C1 segment of cervical spinal cord (tissue), 14 donors: Measurements from ENCODE around the gene USP35.
"Not testable (repeated sequence)": the region's sequence is repeated elsewhere in the genome, so short reads cannot be mapped to it uniquely, and the experiment has no call there.

ENCODE experiments used
- DNase-seq, 14 donors: peaks; one replicate each; lab custom pipeline; 2025; lab: John Stamatoyannopoulos, UW

Gene USP35

DNA sequence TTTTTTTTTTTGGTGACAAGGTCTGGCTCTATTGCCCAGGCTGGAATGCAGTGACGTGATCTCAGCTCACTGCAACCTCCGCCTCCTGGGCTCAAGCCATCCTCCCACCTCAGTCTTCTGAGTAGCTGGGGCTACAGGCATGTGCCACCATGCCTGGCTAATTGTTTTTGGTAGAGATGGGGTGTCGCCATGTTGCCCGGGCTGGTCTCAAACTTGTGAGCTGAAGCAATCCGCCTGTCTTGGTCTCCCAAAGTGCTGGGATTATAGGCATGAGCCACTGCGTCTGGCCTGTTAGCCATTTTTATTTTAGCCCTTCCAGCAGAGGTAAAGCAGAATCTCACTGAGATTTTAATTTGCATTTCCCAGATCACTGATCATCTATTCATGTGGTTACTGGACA lies 44.3 kb downstream of the USP35 start:
- DNase-seq = not testable (repeated sequence)

DNA sequence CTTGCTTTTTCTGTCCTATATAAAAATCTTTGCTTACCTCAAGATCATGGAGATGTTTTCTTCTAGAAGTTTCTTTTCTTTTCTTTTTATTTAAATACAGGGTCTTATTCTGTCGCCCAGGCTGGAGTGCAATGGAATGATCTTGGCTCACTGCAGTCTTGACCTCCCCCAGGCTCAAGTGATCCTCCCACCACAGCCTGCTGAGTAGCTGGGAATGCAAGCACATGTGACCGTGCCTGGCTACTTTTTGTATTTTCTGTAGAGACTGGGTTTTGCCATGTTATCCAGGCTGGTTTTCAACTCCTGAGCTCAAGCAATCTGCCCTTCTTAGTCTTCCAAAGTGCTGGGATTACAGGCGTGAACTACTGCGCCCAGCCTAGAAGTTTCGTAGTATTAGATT lies 45.3 kb downstream of the USP35 start:
- no peak for DNase-seq

DNA sequence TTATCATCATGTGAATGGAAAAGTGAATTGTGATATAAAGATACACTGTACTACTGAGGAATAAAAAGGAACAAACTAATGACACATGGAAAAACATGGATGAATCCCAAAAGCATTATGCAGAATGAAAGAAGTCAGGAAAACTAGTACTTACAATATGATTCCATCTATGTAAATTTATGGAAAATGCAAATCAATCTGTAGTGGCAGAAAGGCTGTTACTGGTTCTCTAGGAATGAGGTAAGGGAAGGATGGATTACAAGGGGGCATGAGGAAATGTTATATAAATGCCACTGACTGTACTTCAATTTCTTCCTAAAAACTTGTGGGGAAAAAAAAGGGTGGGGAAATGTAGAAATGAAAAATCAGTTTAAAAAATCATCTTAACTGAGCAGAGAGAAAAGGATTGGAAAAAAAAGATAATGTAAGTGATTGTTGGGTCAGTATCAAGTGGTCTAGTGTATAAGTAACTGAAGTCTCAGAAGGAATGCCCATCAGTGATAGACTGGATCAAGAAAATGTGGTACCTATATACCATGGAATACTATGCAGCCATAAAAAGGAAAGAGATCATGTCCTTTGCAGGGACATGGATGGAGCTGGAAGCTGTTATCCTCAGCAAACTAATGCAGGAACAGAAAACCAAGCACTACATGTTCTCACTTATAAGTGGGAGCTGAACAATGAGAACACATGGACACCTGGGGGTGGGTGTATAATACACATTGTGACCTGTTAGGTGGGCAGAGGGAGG lies 48.8 kb downstream of the USP35 start:
- DNase-seq = no peak

DNA sequence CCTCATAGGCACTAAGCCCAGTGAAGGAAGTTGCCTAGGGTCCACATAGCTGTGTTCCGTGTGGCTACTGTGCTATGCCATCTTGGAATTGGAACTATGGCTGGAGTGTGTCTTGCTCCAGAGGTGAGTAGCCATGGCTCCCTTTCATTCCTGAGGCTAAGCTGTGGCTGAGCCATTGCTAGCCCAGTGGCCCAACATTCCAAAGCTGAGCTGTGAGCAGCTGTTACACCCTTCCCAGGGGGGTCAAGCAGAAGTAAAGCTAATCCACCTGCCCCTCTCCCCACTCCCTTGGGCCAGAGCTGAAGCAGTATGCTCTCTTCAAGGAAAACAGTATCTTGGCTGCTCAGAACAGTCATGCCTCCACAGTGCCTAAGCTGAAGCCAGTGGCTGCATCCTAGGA lies 51.1 kb downstream of the USP35 start:
- no peak for DNase-seq

DNA sequence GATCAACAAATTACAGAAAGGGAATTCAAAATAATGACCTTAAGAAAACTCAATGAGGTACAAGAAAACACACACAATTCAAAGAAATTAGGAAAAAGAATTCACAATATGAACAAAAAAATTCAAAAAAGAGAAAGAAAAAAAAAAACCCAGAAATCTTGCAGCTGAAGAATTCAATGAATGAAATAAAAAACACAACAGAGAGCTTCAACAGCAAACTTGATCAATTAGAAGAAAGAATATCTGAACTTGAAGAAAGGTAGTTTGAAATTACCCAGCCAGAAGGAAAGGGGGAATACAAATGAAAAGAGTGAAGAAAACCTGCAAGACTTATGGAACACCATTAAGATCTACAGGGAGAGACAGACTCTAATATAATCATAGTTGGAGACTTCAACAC lies 52.8 kb downstream of the USP35 start:
- no peak for DNase-seq

DNA sequence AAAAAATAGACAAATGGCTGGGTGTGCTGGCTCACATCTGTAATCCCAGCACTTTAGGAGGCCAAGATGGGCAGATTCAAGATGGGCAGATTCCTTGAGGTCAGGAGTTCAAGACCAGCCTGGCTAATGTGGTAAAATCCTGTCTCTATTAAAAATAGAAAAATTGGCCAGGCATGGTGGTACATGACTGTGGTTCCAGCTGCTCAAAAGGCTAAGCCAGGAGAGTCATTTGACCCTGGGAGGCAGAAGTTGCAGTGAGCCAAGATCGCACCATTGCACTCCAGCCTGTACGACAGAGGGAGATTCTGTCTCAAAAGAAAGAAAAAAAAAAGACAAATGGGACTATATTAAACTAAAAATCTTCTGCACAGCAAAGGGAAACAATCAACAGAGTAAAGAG lies 55.4 kb downstream of the USP35 start:
- no peak for DNase-seq

DNA sequence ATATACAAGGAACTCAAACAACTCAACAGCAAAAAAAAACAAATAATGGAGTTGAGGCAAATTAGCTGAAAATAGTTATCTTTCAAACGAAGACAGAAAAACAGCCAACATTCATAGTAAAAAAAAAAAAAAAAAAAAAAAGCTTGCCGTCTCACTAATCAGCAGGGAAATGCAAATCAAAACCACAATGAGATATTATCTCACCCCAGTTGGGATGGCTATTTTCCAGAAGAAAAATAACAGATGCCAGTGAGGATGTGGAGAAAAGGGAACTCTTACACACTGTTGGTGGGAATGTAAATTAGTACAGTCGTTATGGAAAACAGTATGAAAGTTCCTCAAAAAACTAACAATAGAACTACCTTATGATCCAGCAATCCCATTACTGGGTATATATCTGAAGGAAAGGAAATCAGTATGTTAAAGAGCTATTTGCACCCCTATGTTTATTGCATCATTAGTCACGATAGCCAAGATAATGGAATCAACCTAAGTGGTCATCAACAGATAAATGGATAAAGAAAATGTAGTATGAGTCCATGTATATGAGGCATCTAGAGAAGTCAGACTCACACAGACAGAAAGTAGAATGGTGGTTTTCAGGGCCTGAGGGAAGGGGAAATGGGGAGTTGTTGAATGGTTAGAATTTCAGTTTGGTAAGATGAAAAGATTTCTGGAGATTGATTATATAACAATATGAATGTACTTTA lies 56.0 kb downstream of the USP35 start:
- DNase-seq = no peak

DNA sequence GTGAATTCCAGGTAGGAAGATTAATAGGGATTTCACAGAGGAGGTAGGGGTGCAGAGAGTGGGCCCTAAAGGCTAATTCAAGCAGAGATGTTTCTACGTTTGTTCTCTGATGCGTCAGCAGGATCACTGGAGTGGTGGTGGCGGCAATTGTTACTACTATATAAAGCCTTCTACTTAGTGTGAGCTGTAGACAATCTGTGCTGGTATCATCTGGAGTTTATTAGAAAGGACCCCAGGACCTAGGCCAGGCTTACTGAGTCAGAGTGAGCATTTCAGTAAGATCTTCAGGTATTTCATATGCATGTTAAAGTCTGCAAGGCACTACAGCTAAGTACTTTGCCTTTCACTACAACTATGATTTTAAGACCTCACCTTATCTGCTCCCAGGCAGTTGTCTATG lies 59.5 kb downstream of the USP35 start:
- DNase-seq = no peak

DNA sequence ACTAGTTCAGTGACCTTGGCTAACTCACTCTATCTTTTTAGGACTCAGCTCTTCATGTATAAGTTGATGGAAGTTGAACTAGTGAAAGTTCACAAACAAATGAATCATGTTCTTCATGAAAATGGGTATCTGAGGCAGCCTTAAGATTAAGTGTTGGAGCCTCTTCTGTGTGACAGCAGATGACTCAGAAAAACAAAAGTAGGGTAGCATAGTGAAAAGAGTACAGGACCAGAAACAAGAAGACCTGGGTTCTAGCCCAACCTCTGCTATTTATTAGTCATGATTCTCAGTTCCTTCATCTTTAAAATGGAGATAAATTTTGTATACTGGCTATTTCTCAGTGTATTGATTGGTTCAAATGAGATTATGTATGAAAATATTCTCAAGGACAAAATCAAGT lies 60.2 kb downstream of the USP35 start:
- no peak for DNase-seq

DNA sequence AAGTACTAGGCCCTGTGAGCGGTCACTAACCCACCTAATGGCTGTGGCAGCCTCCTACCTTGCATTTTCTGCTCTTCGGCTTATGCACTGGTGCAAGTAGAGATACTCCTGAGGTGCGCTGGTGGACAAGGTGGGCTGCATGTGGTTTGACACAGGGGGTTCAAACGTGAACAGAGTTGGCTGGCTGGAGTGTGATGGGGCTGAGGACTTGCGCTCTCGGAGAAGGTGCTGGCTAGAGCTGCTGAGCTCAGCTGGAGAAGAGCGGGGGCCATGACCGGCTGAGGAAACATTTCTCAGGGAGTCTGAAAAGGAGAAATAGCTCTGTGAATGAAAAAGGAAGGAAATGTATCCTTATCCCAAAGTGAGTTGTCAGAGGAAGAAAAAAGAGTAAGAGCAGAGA lies 61.4 kb downstream of the USP35 start:
- no peak for DNase-seq

DNA sequence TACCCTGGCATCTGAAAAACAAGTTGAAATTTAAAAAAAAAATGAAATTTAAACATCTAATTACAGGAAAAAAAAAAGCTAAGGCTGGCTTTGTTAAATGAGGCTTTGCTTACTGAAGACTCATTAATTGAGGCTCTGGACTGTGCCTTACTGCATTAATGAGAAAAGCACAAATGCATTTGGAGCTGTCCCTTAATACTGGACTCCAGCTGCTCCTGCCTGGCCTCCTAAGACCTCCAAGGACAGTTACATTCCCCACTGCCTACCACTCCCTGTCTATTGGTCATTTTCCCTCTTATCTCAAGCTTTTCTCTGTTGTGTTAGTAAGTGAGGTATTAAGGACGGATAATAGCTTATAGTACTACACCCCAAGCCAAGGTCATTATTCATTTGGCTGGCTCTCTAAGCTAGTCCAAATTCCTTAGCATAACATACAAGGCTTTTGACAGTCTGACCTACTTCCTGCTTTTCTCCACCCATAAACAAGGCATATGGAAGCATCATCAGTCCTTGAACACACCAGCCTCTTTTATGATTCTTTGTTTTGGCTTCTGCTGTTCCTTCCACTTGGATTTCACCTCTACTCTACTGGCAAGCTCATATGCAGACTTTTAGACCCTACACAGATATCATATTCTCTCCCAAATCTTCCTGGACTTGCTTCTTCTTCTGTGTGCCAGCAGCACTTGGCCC lies 62.5 kb downstream of the USP35 start:
- no peak for DNase-seq

DNA sequence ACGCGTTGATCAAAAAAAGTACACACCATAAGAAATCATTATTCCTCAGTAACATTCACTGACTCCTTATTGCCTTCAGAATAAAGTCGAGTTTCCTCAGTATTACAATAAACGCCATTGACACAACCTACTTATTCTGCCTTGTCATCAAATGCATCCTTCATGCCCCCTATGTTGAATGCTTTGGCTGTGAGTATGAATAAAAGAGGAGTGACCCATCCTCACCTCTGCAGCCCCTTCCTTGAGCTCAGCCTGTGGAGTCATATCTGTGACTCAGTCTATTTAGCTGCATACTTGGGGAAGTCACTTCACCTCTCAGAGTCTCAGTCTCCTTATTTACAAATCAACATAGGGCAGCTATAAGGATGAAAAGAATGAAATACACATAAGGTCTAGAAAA lies 65.1 kb downstream of the USP35 start:
- no peak for DNase-seq

DNA sequence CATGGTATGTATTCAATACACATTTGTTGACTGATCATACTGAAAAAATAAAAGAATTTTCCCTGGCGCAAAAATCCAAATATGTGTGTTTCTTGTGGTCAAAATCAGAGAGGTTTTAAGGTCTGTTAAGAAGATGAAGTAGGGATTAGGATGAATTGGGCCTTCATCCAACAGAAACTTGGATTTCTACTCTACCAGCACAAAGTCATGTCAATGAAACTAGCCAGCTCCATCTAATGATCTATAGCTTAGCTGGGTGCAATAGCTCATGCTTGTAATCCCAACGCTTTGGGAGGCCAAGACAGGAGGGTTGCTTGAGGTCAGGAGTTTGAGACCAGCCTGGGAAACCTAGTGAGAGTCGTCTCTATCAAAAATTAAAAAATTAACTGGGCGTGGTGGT lies 65.5 kb downstream of the USP35 start:
- DNase-seq = no peak

DNA sequence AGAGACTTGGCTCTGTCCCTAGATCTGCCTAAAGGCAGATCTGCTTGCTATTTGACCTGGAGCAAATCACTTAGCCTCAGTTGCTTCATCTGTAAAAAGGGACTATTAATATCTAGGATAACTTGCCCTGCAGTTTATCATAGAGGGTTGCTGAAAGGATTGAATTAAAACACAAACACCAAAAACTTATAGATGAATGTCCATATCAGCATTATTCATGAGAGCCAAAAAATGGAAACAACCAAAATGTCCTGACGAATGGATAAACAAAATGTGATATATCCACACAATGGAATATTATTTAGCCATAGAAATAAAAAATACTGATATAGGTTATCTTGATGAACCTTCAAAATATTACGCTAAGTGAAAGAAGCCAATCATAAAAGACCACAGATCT lies 67.2 kb downstream of the USP35 start:
- DNase-seq = no peak

DNA sequence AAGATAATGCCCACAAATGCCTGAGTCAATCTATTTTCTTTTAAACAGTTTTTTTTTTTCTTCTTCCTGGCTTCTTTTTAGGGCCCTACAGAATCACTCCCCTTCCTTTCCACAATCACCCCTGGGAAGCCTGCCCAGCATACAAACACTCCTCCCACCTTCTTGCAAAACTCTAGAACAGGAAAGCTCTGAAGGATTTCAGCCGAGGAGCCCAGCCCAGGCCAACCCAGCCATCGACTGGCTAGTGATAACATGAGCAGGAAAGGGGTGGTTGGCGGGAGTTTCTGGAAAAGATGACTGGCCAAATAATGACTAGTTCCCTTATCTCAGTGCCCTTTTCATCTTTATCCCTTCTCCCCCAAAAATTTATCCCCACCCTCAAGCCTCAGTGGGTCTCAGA lies 68.2 kb downstream of the USP35 start:
- DNase-seq = peak in 3 of 14 donors; percentile 14 to 40 (median 20)

DNA sequence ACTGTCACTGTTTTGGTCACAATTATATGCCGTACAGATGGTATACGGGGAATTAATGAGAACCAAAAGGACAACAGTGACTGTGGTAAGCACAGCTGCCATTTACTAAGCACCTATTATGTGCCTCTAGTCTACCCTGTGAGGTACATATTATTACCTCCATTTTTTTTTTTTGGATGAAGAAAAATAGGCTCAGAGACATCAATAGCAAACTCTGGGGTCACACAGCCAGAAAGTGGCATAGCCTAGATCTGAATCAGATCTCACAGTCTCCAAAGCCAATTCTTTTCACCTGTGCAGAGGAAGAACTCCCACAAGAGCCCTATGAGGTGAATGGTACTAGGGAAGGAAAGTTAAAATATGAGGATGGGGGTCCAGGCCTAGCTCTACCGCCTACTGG lies 68.9 kb downstream of the USP35 start:
- DNase-seq = no peak

DNA sequence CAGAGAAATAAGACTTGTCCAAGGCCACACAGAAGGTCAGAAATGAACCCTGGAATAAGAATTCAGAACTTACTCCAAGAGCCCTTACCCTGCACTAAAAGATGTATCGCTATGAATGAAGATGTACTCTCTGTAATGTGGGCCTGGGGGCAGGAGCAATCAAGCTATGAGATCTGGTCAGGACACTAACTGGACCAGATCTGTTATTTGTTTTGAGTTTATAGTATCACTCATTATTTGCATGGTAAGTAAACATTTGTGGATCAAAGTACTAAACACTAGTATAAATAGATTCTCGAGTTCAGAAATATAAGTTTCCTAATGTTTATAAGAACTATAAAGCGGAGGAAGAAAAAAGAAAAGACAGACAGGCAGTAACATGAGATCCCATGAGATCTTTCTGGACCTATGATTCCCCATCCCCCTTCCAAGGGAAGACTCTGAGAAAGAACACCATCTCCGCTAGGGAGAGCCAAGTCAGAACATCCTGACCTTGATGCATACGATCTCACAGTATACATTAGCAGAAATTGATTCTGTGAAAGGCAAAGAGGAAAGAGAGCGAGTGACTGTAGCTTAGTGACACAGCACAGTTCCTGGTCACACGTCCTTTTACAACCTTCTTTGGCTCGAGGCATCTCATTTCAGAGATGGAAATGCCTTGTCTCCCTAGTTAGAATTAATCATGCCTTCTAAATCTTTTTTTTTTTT lies 71.2 kb downstream of the USP35 start:
- DNase-seq = no peak

DNA sequence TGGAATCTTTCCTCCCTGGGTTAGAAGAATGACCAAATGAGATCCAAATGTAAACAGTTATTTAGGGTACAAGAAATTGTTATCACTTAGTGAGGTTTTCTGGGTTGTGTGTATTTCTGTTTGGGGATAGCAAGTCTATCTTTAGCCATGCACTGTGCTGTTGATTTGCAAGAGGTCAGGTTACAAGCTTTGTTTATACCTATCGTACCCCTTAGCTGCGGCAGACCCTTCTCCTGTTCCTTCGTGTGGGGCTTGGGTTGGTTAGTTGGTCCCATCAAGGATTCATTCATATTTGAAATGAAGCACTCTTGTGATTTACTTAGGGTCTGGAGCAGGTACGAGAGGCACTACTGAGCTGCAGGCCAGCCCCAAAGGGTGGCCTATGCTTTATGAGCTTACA lies 72.6 kb downstream of the USP35 start:
- no peak for DNase-seq

DNA sequence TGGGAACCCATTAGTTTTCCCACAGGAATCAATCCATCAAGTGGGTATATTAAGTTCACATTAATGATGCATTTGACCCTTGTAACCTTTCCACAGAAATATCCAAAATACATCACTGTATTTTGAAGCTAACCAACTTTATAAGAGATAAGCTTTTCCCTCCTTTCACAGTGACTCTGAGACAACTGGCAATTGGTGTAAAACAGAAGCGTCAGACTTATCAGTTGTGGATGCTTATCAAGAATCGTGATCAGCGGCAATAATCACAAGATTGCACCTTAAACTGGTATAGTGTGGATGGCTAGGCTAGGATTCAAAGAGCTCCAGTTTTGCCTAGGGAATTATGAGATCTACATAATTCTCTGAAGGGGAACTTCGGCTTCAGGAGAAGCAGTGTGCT lies 73.1 kb downstream of the USP35 start:
- no peak for DNase-seq

DNA sequence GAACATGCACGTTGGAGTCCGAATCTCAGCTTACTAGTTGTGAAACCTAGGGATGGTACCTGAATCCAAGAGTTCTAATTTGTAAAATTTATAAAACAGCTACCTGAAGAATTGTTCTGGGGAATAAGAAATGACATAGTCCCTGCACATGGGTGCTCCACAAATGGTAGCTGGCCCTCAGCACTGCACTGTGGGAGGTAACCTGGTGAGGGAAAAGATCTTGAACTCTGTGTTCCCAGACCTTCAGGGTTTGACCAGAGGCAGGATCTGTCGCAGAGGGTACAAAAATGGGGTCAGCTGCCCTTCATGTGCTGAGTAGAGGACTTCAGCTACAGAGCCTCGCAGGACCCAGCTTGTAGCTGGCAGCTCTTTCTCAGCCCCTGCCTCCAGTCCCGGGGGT lies 73.5 kb downstream of the USP35 start:
- DNase-seq = no peak

DNA sequence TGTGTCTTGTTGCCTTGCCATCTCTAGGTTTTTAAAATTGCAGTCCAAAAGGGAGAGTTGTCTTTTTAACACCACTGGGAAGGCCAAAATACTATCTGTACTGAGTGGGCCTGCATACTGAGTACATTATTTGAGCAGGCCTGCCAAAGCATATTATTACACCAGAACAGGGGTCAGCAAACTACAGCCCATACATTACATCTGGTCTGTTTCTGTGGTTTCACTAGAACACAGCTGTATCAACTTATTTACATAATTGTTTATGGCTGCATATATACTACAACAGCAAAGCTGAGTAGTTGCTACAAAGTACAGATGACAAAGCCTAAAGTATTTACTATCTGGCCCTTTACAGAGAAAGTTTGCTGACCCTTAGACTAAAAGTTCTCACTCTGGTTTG lies 74.0 kb downstream of the USP35 start:
- no peak for DNase-seq
